T-helper 1 cell (primary cell): Measurements from ENCODE around the gene PTH1R.

Source experiments
- DNase-seq, 5 donors: peaks; one replicate each; pipeline ENCODE4 v3.0.0-alpha.2; 2012 to 2020

PTH1R gene

DNA sequence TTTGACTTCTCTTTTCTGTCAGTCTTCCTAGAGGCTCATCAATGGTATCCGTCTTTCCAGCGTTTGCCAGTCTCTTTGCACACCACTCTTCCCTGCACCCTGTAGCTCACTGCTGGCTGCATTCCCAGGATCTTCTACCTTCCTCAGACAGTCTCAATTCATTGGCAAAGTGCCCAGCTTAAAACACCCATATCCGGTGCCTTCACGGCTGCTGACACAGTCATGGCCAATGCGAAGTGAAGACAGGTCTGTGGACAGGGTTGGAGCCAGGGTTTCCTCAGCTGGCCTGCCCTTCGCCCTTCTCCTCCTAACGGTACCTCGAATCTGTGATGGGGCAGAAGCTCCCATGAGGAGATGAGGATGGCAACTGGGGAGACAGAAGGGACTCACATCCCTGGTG lies 36.1 kb downstream of the PTH1R start:
- no peak for DNase-seq

DNA sequence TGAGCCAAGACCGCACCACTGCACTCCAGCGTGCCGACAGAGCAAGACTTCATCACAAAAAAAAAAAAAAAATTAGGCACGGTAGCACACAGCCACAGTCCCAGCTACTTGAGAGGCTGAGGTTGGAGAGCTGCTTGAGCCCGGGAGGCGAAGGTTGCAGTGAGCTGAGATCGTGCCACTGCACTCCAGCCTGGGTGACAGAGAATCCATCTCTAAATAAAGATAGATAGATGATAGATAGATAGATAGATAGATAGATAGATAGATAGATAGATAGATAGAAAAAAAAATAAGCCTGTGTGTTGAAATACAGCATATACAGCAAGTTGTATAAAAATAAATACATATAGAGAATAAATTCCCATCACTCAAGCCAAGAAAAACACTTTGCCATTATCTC lies 37.3 kb downstream of the PTH1R start:
- no peak for DNase-seq

DNA sequence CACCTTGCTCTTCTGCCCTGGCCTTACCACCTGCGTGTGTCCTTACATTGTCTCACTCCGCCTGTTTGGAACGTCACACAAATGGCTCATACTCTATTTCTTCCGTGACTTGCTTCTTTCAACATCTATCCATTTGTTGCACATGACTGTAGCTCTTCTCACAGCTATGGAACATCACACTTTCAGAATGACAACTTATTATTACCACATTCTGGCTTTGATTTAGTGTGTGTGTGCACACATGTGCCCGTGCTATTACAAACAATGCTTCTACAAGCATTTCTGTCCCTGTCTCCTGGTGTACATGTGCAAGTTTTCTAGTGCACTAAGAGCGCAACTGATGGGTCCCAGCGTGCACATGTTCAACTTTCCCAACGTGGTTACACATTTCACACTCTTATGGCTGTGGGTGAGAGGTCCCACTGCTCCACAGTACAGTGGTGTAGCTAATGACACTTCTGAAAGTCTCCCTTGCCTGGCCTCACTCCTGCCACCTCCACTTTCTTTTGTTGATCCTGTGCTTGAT lies 37.8 kb downstream of the PTH1R start:
- no peak for DNase-seq

DNA sequence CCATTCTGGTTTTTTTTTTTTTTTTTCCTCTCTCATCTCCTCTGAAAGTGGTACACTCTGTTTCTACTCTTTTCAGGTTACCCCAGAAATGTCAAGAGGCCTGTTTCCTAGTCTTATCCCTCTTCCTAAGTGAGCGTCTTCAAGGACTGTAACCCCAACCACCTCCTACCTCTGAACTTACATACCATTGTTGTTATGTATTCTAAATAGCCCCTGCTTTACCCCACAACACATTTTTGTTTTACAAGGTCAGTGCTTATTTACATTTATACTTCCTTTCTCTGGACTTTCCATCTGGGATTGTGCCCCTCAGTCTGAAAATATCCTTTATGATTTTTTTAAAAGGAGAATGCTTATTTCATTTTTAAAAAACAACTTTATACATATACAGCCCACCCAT lies 38.8 kb downstream of the PTH1R start:
- DNase-seq, result no peak

DNA sequence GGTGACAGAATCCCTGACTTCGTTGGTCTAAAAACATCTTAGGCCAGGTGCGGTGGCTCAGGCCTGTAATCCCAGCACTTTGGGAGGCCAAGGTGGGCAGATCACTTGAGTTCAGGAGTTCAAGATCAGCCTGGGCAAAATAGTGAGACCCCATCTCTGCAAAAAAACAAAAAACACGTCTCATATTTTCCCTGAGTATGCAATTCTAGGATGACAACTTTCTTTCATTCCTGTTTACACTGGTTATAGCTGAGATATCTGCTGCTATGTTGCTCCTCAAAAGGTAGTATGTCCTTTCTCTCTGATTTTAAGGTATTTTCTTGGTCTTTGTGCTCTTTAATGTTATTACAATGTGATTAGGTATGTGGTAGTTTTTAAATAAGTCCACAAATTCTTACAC lies 39.3 kb downstream of the PTH1R start:
- no peak for DNase-seq

DNA sequence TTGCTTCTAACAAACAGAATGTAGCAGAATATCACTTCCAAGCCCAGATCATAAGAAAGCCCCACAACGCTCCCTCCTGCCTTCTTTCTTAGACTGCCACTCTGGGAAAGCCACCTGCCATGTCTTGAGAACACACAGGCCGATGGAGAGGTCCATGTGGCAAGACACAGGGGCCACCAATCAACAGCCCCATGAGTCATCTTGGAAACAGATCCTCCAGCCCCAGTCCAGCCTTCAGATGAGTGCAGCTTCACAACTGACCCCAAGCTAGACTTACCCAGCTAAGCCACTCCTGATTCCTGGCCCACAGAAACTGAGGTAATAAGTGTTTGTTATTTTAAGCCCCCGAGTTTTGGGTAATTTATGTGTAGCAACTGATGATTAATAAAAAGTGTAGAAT lies 39.7 kb downstream of the PTH1R start:
- DNase-seq, result no peak

DNA sequence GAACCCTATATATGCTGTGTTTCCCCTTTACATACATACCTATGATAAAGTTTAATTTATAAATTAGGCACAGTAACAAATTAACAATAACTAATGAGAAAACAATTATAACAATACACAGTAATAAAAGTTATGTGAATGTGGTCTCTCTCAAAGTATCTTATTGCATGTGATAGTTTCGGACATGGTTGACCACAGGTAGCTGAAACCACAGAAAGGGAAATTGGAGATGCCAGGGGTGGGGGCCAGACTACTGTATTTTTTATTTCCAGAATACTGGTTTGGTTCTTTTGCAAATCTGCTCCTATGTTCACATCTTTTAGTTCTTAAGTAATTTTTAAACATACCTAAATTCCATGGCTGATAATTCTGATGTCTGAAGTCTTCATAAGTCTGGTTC lies 40.7 kb downstream of the PTH1R start:
- no peak for DNase-seq

DNA sequence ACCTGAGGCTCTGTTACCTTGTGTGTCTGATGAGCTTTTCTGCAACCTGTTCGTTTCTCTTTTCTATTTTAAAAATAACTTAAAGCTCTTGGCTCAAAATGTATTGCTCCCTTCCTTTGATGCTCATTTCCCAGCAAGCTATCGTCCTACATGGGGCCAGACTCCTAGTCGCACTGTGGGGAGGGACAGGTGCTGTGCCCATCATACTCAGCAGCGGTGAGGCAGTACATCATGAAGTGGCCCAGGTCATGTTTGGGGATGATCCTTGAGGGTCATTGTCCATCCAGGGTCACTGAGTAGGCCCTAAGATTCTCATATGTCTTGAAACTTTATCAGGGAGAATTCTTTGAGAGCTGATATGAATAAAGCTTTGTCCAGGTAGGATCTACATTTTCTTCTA lies 41.1 kb downstream of the PTH1R start:
- DNase-seq, result no peak

DNA sequence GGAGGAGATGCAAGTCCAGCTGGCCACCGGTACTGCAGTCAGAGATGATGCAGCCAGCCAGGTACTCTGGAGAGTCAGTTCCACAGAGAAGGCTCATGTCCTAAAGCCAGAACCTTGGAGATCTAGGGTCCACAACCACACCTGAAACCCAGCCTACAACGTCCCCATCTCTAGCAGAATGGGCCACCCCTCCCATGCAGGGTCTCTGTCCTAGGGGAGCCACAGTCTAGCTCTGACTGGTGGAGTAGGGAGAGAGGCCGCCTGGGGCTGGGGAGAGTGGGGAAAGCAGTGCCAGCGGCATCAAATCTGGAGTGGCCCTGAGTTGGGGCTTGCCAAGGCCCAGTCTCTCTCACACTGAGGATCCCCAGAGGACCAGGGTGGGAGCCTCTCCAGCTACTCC lies 43.5 kb downstream of the PTH1R start:
- DNase-seq, result no peak

DNA sequence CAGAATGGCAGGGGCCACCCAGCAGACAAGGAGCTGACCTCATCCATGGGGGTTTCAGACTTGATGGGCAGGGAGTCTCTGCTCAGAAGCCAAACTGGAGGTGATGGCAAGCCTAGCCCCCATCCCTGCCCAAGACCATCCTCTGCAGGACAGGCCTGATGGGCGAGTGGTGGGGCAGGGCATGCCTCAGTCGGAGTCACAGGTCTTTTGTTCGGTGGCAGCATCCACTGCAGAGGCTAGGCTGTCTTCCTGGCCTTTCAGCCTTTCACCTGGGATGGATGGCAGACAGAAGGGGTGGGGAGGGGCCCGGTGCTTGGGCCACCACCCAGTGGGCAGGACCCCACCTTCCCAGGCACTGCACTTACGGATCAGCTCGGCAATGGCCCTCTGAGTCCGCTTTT lies 44.4 kb downstream of the PTH1R start:
- DNase-seq, result no peak

DNA sequence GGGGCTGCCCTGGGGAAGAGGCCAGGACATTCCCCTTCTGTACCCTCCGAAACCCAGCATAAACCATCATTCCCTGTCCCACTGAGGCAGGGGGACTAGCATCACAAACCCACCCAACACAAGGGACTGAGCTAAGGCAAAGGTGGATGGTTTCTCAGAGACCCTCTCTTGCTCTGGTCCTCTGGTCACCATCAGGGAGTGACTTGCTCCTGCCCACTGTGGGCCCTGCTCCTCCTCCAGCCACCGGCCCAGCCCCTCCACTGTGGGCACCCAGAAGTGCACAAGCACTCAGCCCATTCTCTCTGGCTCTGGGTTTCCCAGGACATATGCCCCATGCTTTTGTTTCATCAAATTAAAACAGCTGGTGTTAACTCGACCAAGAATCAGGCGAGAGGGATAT lies 44.9 kb downstream of the PTH1R start:
- DNase-seq, result no peak

DNA sequence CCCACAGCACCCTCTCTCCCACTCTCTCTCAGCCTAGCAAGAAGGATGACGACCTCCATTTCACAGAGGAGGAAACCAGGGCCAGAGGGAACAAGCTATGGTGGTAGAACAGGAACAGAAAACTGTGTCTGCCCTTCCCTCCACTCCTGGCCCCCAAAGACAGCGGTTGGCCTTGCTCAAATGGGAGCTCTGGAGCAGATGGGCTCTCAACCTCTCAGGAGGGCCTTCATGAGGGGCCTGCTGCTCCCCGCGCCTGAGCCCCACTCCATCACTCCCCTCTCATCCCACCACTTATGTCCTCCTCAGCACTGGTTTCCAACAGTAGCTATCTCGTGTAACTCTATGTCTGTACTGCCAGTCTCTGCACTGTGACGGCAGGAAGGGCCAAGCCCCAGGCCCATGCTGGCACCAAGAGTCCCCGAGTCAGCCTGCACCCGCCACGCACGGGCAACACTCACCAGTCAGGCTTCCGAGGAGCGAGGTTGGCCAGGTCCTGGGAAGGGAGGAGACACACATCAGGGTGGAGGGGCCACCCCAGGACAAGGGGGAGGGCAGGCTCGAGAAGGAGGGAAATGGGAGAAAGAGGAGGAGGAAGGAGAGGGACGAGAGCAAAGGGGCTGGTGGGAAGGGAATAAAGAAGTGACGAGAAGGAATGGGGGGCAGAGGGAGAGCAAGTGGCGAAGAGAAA lies 45.5 kb downstream of the PTH1R start:
- DNase-seq, result no peak

DNA sequence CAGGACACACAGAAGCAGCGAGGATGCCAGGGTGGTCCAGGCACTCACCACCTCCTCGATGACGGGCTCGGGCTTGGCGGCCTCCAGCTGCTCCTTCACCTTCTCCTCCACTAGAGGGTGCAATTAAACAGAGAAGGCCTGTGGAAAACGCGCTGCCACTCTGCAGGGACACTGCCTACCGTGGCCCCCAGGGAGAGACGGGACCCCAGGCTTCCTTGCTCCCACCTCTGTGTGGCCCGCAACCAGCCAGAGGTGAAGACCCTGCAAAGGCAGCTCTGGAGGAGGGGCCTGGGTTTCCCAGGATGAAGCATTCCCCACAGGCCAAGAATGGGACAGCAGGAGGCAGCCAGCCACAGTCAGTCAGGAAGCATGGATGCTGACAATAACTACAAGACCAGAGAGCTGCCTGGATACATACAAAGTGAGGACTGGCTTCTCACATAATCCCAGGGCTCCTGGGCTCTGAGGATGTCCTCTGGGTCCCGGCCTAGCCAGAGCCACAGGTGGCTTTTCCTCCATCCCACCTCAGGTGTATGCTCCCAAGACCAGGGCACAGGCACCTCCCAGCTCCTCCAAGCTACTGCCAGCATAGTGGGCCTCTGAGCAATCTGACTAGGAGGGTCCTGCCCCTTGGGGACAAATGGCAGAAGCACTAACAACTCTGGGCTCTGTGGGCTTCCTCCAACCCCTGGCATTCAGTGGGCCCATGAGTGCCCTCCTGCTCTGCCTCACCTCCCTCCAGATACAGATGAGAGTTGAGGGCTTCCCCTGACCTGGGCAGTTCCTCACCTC lies 46.2 kb downstream of the PTH1R start:
- peak in 3 of 5 donors; percentile 13 to 24 (median 17) for DNase-seq

DNA sequence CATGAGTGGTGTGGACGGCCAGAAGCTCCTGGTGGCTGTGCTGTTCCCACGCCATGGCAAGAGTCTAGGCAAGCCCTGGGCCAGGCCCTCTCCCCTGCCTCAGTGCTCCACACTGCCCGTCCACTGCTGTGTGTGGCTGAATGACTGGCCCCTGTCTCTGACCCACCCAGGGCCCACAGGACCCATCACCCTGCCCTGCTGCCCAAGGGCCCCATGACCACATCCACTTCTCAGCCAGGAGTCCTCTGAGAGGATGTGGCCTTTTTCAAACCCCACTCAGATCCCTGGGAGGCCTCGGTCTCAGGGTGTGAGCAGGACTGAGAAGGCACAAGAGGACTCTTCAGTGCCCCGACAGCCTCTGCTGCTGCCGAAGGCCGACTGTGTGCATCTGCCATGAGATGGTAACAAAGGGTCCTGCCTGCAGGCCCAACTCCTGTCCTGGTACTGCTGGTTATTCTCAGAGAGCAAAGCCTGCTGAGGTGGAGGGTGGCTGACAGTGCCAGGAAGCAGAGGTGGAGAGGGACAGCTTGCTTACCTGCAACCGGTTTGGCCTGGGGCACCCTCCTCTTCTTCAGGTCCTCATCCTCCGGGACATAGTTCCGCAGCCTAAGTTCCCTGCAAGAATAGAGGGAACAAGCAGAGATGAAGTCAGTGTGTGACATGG lies 47.5 kb downstream of the PTH1R start:
- no peak for DNase-seq

DNA sequence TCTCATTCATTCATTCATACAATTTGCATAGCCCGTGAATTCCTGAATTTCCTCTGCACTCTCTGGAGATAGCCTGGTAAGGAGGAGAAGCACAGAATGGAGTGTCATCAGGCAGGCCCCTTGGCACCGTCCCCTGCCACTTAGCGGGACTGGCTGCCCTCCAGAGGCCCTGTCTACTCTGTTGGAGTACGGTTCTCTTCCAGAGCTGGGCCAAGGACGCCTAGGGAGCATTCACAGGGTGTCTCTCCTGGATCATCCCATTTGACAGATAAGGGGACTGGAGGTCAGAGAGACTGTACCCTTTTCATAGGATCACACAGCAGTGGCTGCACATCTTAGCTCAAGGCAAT lies 48.0 kb downstream of the PTH1R start:
- DNase-seq, result no peak

DNA sequence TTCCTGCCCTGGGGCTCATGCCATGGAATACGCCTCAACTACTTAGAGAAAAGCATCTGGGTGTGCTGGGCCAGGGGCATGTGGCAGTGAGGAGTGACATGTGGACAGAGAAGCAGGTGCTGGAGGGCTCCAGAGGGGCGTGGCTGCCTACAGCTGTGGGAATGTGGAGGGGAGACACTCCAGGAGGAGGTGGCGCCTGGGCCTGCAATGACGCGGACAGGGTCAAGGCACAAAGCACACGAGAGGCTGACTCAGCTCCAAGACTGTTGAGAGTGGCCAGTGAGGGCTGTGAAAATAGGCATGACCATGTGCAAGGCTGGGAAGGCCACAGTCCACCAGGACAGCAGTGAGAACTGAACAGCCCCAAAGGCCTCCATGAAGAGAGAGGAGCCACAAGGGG lies 48.5 kb downstream of the PTH1R start:
- DNase-seq, result no peak

DNA sequence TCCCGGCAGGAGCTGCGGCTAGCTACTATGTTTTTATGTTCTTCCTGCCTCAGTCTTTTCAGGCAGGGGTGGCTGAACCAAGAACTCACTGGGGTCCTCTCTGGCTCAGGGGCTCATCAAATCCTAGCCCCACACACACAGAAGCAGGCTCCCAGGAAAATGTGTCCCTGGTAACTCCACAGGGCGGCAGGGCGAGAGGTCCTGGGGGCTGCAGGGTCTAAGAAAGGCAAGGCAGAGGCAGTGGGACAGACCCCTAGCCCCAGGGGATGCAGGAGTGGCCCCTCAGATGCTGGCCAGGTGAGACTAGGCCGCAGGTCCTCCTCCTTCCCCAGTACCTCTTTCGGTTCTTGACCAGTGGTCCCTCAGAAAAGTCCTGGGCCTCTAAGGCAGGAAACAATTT lies 48.9 kb downstream of the PTH1R start:
- no peak for DNase-seq

DNA sequence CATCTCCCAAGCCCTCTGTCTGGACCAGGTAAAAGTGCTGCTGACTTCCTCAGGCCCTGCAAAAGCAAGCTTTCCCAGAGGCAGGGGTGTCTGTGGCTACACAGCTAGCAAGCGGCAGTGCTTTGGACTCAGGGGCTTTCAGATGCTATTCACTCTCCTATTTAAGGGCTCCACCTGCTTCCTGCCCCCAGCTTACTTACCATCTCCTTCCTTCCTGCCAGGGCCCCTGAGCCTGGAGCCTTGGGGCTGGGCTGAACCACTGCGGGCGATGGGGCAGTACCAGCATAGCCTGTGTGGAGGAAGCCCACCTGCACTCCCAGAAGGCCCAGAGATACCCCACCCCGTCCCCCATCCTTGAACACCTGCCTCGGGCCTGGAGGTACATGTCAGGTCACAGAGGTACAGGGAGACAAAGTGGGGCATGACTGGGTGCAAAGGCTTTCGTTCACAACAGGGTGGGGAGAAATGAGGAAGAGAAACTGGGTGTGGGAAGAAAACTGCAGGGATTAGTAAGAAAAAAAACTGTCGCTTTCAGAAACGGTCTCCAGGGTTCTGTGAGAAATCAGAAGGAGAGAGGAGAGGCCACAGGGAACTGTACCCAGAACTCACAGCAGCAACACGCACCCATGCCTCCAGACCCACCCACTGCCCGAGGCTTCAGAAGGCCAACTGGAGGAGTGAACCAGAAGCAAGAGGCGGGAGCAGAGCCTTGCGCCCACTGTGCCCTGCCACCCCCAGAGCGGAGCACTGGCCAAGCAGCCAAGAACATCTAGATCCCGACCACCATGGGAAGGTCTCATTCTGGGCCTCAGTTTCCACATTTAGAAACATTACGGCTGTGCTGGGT lies 49.6 kb downstream of the PTH1R start:
- peak in 1 of 5 donors; percentile 51 for DNase-seq

DNA sequence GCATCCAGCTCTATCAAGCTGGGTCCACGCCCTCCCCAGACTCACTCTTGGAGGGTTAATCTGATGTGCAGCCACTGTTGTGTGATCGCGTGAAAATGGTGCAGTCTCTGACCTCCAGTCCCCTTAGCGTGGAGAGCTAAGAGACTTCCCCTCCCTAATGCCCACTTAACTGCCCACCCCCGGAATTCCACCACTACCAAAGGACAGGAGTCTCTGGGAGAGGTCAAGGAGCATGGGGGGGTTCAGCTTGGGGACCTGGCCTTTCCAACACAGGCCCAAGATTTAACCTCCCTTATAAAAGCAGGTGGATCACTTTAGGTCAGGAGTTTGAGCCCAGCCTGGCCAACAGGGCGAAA lies 50.2 kb downstream of the PTH1R start:
- no peak for DNase-seq

DNA sequence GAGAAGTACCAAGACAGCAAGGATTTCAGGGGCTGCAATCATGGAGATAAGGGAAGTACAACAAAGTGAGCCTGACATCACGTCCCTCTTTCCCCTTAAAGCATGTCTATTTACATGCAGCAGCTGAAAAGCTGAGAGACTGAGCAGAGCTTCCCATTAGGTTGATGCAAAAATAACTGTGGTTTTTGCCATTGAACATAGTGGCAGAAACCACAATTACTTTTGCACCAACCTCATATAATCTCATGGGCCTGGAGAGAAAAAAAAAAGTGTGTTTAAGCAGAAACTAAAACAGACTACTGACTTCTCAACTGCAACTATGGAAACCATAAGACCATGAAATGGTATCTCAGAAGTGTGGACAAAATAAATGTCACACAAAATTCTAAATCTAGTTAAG lies 50.8 kb downstream of the PTH1R start:
- peak in 1 of 5 donors; percentile 64 for DNase-seq

DNA sequence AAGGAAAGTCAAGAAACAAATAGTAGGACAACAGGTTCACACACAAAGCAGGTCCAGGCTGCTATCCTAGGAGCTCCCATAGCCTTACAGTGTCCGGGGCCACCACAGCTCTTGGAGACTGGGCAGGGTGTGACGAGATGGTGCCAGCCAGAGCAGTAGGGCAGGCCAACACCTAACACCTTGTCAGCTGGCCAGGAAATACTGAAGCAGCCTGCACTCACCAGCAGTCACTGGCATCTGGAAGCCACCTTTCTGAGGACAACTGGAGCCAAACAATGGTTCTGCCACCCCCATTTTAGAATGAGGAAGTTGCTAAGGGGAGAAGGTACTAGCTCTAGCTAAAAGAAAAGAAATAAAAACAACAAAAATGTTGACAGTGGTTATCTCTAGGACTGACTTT lies 51.8 kb downstream of the PTH1R start:
- DNase-seq, result no peak

DNA sequence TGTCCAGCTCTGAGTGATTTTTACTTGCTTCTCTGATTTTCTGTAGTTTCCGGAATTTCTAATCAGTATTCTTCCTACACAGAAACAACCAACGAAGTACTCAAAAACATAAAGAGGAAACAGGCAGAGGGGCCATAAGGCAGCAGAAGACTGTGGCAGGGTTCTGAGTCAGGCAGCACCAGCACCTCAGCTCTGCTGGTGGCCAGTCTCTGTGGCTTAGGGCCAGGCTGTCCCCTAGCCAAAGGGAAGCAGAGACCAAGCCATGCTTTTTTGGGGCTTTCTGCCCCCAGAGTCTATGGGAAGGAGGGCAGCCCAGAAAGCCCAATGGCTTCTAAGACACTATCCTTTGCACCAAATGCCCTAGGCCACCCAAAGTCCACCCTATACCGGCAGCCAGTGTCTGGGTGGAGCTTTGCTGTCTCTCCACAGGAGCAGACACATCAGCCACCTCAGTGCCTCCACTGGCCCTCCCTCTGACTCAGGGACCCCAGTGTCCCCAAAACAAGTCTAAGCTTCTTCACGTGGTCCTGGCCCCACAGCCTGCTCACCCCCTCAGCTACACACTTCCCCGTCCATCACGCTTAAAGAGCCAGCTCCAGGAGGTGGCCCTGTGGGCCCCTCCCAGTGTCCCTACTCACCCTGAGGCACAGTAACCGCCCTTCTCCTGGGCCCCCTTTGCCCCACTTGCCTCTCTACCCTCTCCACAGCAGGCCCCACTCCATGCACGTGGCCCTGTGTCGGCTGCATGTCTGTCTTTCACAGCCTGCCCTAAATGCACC lies 52.8 kb downstream of the PTH1R start:
- no peak for DNase-seq
